K562 (cell line): ENCODE measurements around the gene PGS1. TPM values are rescaled to one million over a fixed set of nuclear protein-coding genes. Genes with fewer than 3 reads are reported as not detected.
A peak's percentile ranks its signal among the peaks of the same experiment; 100 is the strongest.

ENCODE experiments used
- ATAC-seq: fragments of 200-7000 bp; cut with Tn5 transposase; 3 replicates; pipeline ENCODE4 v1.9.1; 2020; ENCODE audit warnings: moderate library complexity
- BruUV-seq: library from RNA; stranded (reverse); fragments of 400-500 nt; replicated peaks from 2 replicates; lab custom pipeline; 2021; lab: Mats Ljungman, UMichigan
- CTCF ChIA-PET: fragments of 300-600 bp; formaldehyde crosslinking; extraction: SDS; loops from one replicate; lab custom pipeline; 2021; ENCODE audit warnings: low intra/inter-chr PET ratio; lab: Yijun Ruan, JAX
- POLR2A ChIA-PET: fragments of 300-600, 350-650 bp; sonication (Branson Sonifier 250); formaldehyde crosslinking; extraction: SDS; loops from one replicate; lab custom pipeline; 2021; ENCODE audit warnings: antibody characterized with exemption, inconsistent platforms; lab: Yijun Ruan, JAX
- DNase-seq, 4 experiments: peaks; one replicate each; pipeline versions ENCODE4 v3.0.0 to v3.0.0-alpha.2; 2011 to 2018; ENCODE audit warnings: low spot score in 3 of 4, mixed read lengths in 3 of 4; ENCODE audit errors: extremely low read depth in 1 of 4
- FAIRE-seq: peaks from 2 replicates; lab custom pipeline; 2011; peaks lifted over from hg19 to GRCh38; lab: Jason Lieb, UNC
- H2AFZ ChIP-seq: 2 replicates; pipeline ENCODE4 v1.6.0; 2011; ENCODE audit warnings: low read depth, low read length, control low read depth, inconsistent platforms
- H3K27ac ChIP-seq: fragments of 200-600 bp; 3 replicates; pipeline ENCODE4 v1.8.0; 2011; ENCODE audit warnings: low read depth, mild to moderate bottlenecking, control low read depth, inconsistent platforms, low read length, moderate library complexity, mixed read lengths; ENCODE audit errors: extremely low read depth
- H3K27me3 ChIP-seq, 2 experiments: fragments of 300-600 bp in 1 of 2; 2 replicates in 1 of 2; 3 replicates in 1 of 2; pipeline versions ENCODE4 v1.6.0 to v1.8.0; 2011; ENCODE audit warnings: inconsistent platforms in 2 of 2, low read length in 2 of 2, mild to moderate bottlenecking in 1 of 2, mixed read lengths in 1 of 2, moderate library complexity in 1 of 2; ENCODE audit not compliant: control insufficient read depth in 2 of 2, insufficient read depth in 2 of 2
- H3K36me3 ChIP-seq: fragments of 300-600 bp; 3 replicates; pipeline ENCODE4 v1.8.0; 2011; ENCODE audit warnings: mild to moderate bottlenecking, low read length, inconsistent platforms; ENCODE audit not compliant: control insufficient read depth, insufficient read depth
- H3K4me1 ChIP-seq, 2 experiments: fragments of 200-600 bp in 1 of 2; replicated peaks in 1 of 2; 2 replicates in 1 of 2; 3 replicates in 1 of 2; pipeline versions ENCODE4 v1.5.1 to v1.8.0; 2011; ENCODE audit warnings: inconsistent platforms in 2 of 2, low read length in 2 of 2, mild to moderate bottlenecking in 1 of 2, mixed read lengths in 1 of 2, moderate library complexity in 1 of 2; ENCODE audit not compliant: control insufficient read depth in 2 of 2, insufficient read depth in 2 of 2
- H3K4me2 ChIP-seq: 2 replicates; pipeline ENCODE4 v1.6.1; 2011; ENCODE audit warnings: low read length, control low read depth, inconsistent platforms, mixed read lengths; ENCODE audit not compliant: insufficient read depth
- H3K4me3 ChIP-seq: fragments of 200-600 bp; sonication (generic), shearing (Covaris generic); 2 replicates; pipeline ENCODE4 v1.5.1; 2016; ENCODE audit warnings: control low read depth, inconsistent platforms
- H3K79me2 ChIP-seq: fragments of 200-600 bp; 3 replicates; pipeline ENCODE4 v1.8.0; 2011; ENCODE audit warnings: low read length, inconsistent platforms; ENCODE audit not compliant: control insufficient read depth, insufficient read depth
- H3K9ac ChIP-seq, 2 experiments: 2 replicates each; pipeline versions ENCODE4 v1.6.0 to v1.6.1; 2011; ENCODE audit warnings: low read depth in 2 of 2, low read length in 2 of 2, control low read depth in 1 of 2, inconsistent platforms in 1 of 2, mild to moderate bottlenecking in 1 of 2, mixed read lengths in 1 of 2; ENCODE audit not compliant: insufficient read depth in 1 of 2
- H3K9me1 ChIP-seq: one replicate; pipeline ENCODE4 v1.6.0; 2011; ENCODE audit warnings: inconsistent platforms, mild to moderate bottlenecking, low read length, moderate library complexity; ENCODE audit not compliant: control insufficient read depth, insufficient read depth
- H3K9me3 ChIP-seq: replicated peaks from 2 replicates; pipeline ENCODE4 v1.5.1; 2011; ENCODE audit warnings: low read depth, low read length, inconsistent platforms; ENCODE audit not compliant: control insufficient read depth, insufficient read depth
- H4K20me1 ChIP-seq: replicated peaks from 2 replicates; pipeline ENCODE4 v1.6.1; 2011; ENCODE audit warnings: low read length, inconsistent platforms, mixed read lengths; ENCODE audit not compliant: control insufficient read depth, insufficient read depth
- ZNF121 ChIP-seq: sonication (generic); formaldehyde crosslinking; conservative IDR thresholded peaks from 2 replicates; pipeline ENCODE4 v1.8.0; 2022; ENCODE audit warnings: missing genetic modification reagents
- ZNF311 ChIP-seq: fragments of 250-450 bp; sonication (Bioruptor Pico); IDR thresholded peaks from 2 replicates; pipeline ENCODE4 v1.4.0; 2020; ENCODE audit warnings: mild to moderate bottlenecking, moderate library complexity
- WGBS: fragments of 100-300 bp; shearing (Covaris generic); methylation state at CpG from one replicate; pipeline ENCODE4 v1.1.6; 2016; ENCODE audit warnings: low coverage, mixed read lengths; ENCODE audit not compliant: insufficient coverage; ENCODE audit errors: missing lambda C conversion rate; 5-methylcytosine and 5-hydroxymethylcytosine counted together
- in situ Hi-C: fragments of 300-500 bp; cut with MboI; formaldehyde crosslinking; loops from 4 replicates; pipeline ENCODE4 v1.15.0; 2018; ENCODE audit warnings: inconsistent platforms, mixed read lengths
- intact Hi-C: fragments of 100-400 bp; cut with micrococcal nuclease; formaldehyde crosslinking; loops from 2 replicates; pipeline ENCODE4 v1.14.2; 2022
- polyA plus RNA-seq, 8 experiments: library from polyadenylated mRNA; depleted of rRNA in 4 of 8; stranded (reverse) in 5 of 8; unstranded in 3 of 8; fragments of >200 nt; fragmentation: Nextera tagmentation in 2 of 8; fragmentation: Illumina TruSeq in 1 of 8; extraction: Ambion mirVana in 2 of 8; extraction: Trizol in 1 of 8; gene quantifications; 2 replicates each; pipeline versions ENCODE4 v1.2.1 to v1.2.3, GENCODE V29; 2011 to 2014; ENCODE audit warnings: inconsistent platforms in 1 of 8, missing spikeins in 1 of 8
- total RNA-seq, 7 experiments: library from RNA; depleted of rRNA in 6 of 7; stranded (reverse); fragments of >200 nt in 6 of 7; fragmentation: Illumina TruSeq in 2 of 7; extraction: Trizol in 2 of 7; gene quantifications; 2 replicates each; pipeline versions ENCODE4 v1.2.1 to v1.2.3, GENCODE V29; 2011 to 2021; ENCODE audit warnings: low replicate concordance in 1 of 7
- TF ChIP-seq, protein P1 (sequence below): sonication (generic); formaldehyde crosslinking; IDR thresholded peaks from 2 replicates; pipeline ENCODE4 v1.8.0; 2023; ENCODE audit warnings: mild to moderate bottlenecking, missing genetic modification reagents

The PGS1 gene
- total and polyA plus RNA-seq, 9 of the 15 experiments (the other 6 are each of a cell fraction or from before 2014, with no cell fraction given) = 1.3 to 39.4 (median 22.3) TPM

DNA sequence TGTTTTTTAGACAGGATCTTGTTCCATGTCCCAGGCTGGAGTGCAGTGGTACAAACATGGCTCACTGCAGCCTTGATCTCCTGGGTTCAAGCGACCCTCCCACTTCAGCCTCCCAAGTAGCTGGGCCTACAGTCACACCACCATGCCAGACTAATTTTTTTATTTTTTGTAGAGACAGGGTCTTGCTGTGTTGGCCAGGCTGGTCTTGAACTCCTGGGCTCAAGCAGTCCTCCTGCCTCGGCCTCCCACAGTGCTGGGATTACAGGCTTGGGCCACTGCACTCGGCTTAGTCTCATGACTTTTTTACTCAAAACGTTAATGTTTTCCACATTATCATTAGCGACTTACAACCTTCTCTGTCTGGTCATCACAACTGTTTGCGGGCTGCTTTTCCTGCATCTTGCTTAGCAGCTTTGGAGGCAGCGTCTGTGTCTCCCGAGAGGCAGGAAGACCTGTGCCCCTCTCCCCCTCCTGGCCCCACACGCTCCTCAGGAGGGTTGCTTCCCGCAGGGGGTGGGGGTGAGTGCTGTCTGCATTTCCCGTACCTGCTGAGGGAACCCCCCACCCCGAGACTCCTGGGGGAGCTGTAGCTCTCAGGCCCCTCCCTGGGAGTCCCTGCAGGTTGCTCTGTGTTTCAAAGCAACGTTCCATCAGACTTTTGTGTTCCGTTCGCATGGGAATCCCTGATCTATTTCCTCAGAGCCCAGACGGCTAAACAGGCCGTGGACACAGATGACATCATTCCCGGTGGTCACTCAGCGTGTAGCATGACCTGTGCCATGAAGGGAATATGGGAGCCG lies 52.6 kb downstream of the PGS1 start:
- peak overlapping the region in 1 of 2 experiments; percentile 7; a peak in 1 of 4 replicates for H3K9ac ChIP-seq
- CTCF ChIA-PET = no interaction called here
- DNase-seq = no peak
- no peak for ATAC-seq
- 0 out of 2 replicates have a peak, but pooled peaks cover 4% of the 10 kb centered on the region for H4K20me1 ChIP-seq
- no peak overlapping the region for H2AFZ ChIP-seq
- peaks cover 15% of the 10 kb centered on the region; the same call in 1 of the 3 replicates for H3K36me3 ChIP-seq
- 49% methylated on average over 17 of the region's 20 CpGs for WGBS
- no peak overlapping the region for H3K27ac ChIP-seq
- H3K9me3 ChIP-seq = no peaks in the 10 kb centered on the region
- intact Hi-C loops = no loop called here
- in situ Hi-C loops = no loop called here
- no peak overlapping the region for H3K4me3 ChIP-seq
- no peaks in the 10 kb centered on the region for H3K79me2 ChIP-seq
- no peaks in the 10 kb centered on the region for H3K9me1 ChIP-seq
- POLR2A ChIA-PET = no interaction called here
- TF ChIP-seq ZNF311 (CRISPR knock-in tag) (no peak), ZNF121 (peak; percentile 82)
- TF ChIP-seq, protein P1, sequence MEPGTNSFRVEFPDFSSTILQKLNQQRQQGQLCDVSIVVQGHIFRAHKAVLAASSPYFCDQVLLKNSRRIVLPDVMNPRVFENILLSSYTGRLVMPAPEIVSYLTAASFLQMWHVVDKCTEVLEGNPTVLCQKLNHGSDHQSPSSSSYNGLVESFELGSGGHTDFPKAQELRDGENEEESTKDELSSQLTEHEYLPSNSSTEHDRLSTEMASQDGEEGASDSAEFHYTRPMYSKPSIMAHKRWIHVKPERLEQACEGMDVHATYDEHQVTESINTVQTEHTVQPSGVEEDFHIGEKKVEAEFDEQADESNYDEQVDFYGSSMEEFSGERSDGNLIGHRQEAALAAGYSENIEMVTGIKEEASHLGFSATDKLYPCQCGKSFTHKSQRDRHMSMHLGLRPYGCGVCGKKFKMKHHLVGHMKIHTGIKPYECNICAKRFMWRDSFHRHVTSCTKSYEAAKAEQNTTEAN (CRISPR knock-in tag) = no peak
- no peak for FAIRE-seq
- no peak overlapping the region for H3K4me2 ChIP-seq
- peaks cover 0 to 18% of the 10 kb centered on the region in 2 experiments; a peak in 1 of 5 replicates for H3K4me1 ChIP-seq
- no TSS peak for BruUV-seq
- peaks cover 0 to 17% of the 10 kb centered on the region in 2 experiments; a peak in 2 of 5 replicates for H3K27me3 ChIP-seq
